ENCODE data around the gene NIT1. TPM values are rescaled to one million over a fixed set of nuclear protein-coding genes. Genes with fewer than 3 reads are reported as not detected.
A peak's percentile ranks its signal among the peaks of the same experiment; 100 is the strongest.

The NIT1 gene
- total RNA-seq (10 to 100 TPM; 29.4 to 48.2 (median 43.6) TPM), polyA plus RNA-seq (10 to 100 TPM; 27.7 to 36.9 (median 31.5) TPM)
- long read RNA-seq, donor 1, partial matches to known transcripts, result 16 of 23 reads
- long read RNA-seq, donor 1, other reads (novel, unspliced or antisense), result 0 of 23 reads
- long read RNA-seq, donor 2, transcript NIT1-203 (7 exons, 1,362 nt), result major isoform, 6 of 8 reads
- long read RNA-seq, donor 2, partial matches to known transcripts, result 0 of 8 reads
- long read RNA-seq, donor 2, other reads (novel, unspliced or antisense), result 0 of 8 reads

- intact Hi-C loops (cut with DNase I; ENCODE audit: low total_unique reads), result no loop called here
- peaks cover 47 to 94% (median 88%) of the 10 kb centered on the region in 6 donors for H3K4me1 ChIP-seq
Observed at GRCh38 chr1:161117759-161118581, at the start of gene NIT1, which contains the start of gene PFDN2. Gene NIT1 (plus strand): TSS chr1:161118105. CDS start chr1:161118177, 72 bp downstream. Gene PFDN2 (minus strand): TSS chr1:161118037. CDS start chr1:161118026, 11 bp downstream.

DNA sequence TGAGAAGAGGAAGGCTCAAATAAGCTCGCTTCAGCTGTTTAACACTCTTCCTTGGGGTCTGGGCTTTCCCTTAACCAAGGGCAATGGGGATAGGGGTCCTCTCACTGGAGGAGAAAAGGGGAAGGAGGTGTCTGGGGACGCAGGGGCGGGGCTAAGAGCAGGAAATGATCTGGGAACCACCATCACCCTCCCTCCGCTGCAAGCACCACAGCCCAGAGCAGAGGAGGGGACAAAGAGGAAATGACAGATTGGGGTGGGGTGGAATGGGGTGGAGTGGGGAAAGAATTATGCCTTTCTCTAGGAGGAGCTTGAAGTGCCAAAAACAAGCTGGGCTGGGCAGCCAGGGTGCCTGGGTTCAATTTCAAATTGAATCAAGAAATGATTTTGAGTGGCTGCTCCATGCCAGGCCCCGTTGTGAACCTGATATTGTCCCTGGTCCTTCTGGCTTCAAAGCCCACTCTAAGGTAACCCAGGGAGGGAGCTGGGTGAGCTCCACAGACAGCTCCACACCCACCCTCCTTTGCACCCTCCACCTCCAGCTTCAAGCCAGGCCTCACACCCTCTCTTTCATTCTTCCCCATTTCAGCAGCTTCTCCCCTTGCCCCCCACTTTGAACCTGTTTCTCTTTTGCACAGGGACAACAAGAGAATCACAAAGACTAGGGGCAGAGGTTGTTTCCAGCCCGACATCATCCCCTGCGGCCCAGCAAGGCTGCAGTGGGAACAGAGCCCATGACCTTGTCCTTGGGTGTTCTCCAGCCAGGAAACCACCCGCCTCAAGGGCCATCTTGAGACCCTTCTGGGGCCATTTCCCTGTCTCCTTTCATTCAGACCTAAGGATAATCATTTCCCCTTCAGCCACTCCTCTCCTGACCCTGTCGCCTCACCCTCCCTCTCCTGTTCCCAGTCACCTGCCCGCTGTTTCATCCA is 49.3 kb upstream of the NIT1 start:
- Histone ChIP-seq H3K27me3 (replicated peaks in 1 of 7) (no peaks in the 10 kb centered on the region), H3K4me1 (peaks cover 16 to 83% (median 68%) of the 10 kb centered on the region in 6 donors)

More at GRCh38 chr1:161117759-161118581, at the start of gene NIT1, which contains the start of gene PFDN2:
- Histone ChIP-seq H3K27me3 (replicated peaks in 1 of 7) (no peaks in the 10 kb centered on the region), H3K27ac (peak within 1 kb of the TSS; percentile 86 to 98 (median 94)), H3K4me3 (peak within 1 kb of the TSS; percentile 86 to 100 (median 98)), H3K9me3 (no peaks in the 10 kb centered on the region), H3K36me3 (peaks cover 0 to 51% (median 28%) of the 10 kb centered on the region in 6 donors)
- 0 to 1% (median 0%) methylated on average over 45 to 58 of the region's 58 CpGs for WGBS, 5 donors
- peak in 3 of 11 experiments; percentile 8 to 41 (median 16) for TF ChIP-seq CTCF (IDR thresholded peaks at IDR 0.05 in 8 of 11, conservative IDR thresholded peaks at IDR 0.05 in 3 of 11)
- TF ChIP-seq POLR2AphosphoS5 (IDR thresholded peaks at IDR 0.05), result peak; percentile 98 to 100 (median 99)
- TF ChIP-seq POLR2A (IDR thresholded peaks at IDR 0.05), result peak; percentile 64 to 77 (median 65)
- peak; percentile 97 for DNase-seq

GRCh38 chr1:161069241-161069640 is 48.7 kb upstream of the NIT1 start:
- Histone ChIP-seq H3K27ac (peak overlapping the region; percentile 73 to 99 (median 96)), H3K4me3 (peak overlapping the region; percentile 43 to 96 (median 79)), H3K4me1 (peaks cover 16 to 76% (median 64%) of the 10 kb centered on the region in 6 donors), H3K36me3 (peaks cover 0 to 29% (median 0%) of the 10 kb centered on the region in 6 donors), H3K27me3 (replicated peaks in 1 of 7) (no peaks in the 10 kb centered on the region), H3K9me3 (no peaks in the 10 kb centered on the region)
- TF ChIP-seq POLR2AphosphoS5 (IDR thresholded peaks at IDR 0.05) (no peak), CTCF (IDR thresholded peaks at IDR 0.05 in 8 of 11, conservative IDR thresholded peaks at IDR 0.05 in 3 of 11) (no peak), POLR2A (IDR thresholded peaks at IDR 0.05) (no peak)
- intact Hi-C loops (cut with DNase I; ENCODE audit: low total_unique reads), result no loop called here
- 15 to 28% (median 16%) methylated on average over 8 to 9 of the region's 9 CpGs for WGBS, 5 donors
- no peak for DNase-seq

More for the DNA sequence above, 49.3 kb upstream of the NIT1 start:
- Histone ChIP-seq H3K27ac (peak overlapping the region; percentile 73 to 99 (median 96)), H3K4me3 (peak overlapping the region; percentile 43 to 96 (median 79)), H3K36me3 (peaks cover 0 to 36% (median 0%) of the 10 kb centered on the region in 6 donors), H3K9me3 (no peaks in the 10 kb centered on the region)
- 14 to 22% (median 20%) methylated on average over 10 of the region's 10 CpGs for WGBS, 5 donors
- DNase-seq, result peak; percentile 95
- intact Hi-C loops (cut with DNase I; ENCODE audit: low total_unique reads), result no loop called here
- peak in 2 of 11 experiments; percentile 10 to 19 for TF ChIP-seq CTCF (IDR thresholded peaks at IDR 0.05 in 8 of 11, conservative IDR thresholded peaks at IDR 0.05 in 3 of 11)
- TF ChIP-seq POLR2AphosphoS5 (IDR thresholded peaks at IDR 0.05), result peak in 2 of 3 donors; percentile 80 to 90
- TF ChIP-seq POLR2A (IDR thresholded peaks at IDR 0.05), result no peak

All from spleen (tissue), 13 donors.